Breast epithelium (tissue), 3 donors: ENCODE measurements around the gene EWSR1.

Source experiments
- POLR2A ChIP-seq: fragments of 450-650 bp; IDR thresholded peaks from one replicate; pipeline ENCODE4 v1.6.1; 2016; ENCODE audit warnings: antibody characterized with exemption, mild to moderate bottlenecking, moderate library complexity
- POLR2AphosphoS5 ChIP-seq, 3 donors: sonication (generic); formaldehyde crosslinking; IDR thresholded peaks; one replicate each; pipeline ENCODE4 v1.6.1; 2017; ENCODE audit warnings: antibody characterized with exemption in 3 of 3
- TF ChIP-seq, protein P1 (sequence below), 3 donors: fragments of 450-650 bp; IDR thresholded peaks; one replicate each; pipeline ENCODE4 v1.5.1; 2016 to 2017; ENCODE audit warnings: antibody characterized with exemption in 3 of 3, mild to moderate bottlenecking in 3 of 3, moderate library complexity in 3 of 3

DNA sequence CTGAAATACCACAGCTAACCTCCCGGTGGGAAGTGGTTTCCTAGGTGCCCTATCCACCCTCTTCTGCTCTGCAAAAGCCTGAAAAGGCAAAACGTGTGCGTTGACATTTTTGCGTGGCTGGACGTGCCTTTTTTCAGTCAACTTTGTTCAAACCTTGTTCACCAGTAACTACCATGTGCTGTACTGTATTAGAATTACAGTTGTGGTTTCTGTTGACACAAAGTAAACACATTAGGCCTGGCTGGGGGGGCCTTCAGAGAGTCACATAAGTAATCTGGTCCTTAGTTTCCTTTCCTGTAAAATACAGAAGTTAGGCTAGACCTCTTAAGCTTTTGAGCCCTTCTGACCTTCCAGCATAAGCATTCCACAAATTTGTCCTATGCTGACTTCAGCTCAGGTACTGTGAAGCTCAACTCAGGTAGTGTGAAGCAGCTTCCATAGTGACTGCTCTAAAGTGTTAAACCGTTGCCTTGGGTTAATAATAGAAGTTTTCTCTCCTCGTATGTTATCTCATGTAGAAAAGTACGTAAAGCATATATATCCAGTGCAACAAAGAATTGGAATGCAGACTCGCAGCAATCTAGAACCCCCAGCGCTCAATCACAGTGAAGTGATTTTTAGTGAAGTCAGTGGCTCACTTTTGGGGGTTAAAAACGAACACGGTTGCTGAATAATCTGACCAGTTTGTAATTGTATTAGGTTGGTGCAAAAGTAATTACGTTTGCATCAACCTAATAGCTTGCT, 1.8 kb downstream of the EWSR1 start:
- TF ChIP-seq, protein P1, sequence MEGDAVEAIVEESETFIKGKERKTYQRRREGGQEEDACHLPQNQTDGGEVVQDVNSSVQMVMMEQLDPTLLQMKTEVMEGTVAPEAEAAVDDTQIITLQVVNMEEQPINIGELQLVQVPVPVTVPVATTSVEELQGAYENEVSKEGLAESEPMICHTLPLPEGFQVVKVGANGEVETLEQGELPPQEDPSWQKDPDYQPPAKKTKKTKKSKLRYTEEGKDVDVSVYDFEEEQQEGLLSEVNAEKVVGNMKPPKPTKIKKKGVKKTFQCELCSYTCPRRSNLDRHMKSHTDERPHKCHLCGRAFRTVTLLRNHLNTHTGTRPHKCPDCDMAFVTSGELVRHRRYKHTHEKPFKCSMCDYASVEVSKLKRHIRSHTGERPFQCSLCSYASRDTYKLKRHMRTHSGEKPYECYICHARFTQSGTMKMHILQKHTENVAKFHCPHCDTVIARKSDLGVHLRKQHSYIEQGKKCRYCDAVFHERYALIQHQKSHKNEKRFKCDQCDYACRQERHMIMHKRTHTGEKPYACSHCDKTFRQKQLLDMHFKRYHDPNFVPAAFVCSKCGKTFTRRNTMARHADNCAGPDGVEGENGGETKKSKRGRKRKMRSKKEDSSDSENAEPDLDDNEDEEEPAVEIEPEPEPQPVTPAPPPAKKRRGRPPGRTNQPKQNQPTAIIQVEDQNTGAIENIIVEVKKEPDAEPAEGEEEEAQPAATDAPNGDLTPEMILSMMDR (IDR thresholded peaks at IDR 0.05) = no peak
- TF ChIP-seq POLR2A (no peak), POLR2AphosphoS5 (IDR thresholded peaks at IDR 0.05) (no peak)
